HEK293T (cell line): ENCODE measurements around the gene MYO7A.

Experiments
- BHLHE40 ChIP-seq: fragments of 450-650 bp; IDR thresholded peaks from 2 replicates; pipeline ENCODE4 v1.6.1; 2016; ENCODE audit warnings: mild to moderate bottlenecking, moderate library complexity, borderline replicate concordance
- FOXA1 ChIP-seq: fragments of 450-650 bp; IDR thresholded peaks from 2 replicates; pipeline ENCODE4 v1.6.1; 2016; ENCODE audit warnings: mild to moderate bottlenecking
- FOXM1 ChIP-seq: fragments of 450-650 bp; IDR thresholded peaks from 2 replicates; pipeline ENCODE4 v1.6.1; 2017; ENCODE audit warnings: mild to moderate bottlenecking, borderline replicate concordance
- L3MBTL2 ChIP-seq: fragments of 450-650 bp; conservative IDR thresholded peaks from 2 replicates; pipeline ENCODE4 v1.6.1; 2016; ENCODE audit warnings: mild to moderate bottlenecking
- NFRKB ChIP-seq: fragments of 450-650 bp; IDR thresholded peaks from 2 replicates; pipeline ENCODE4 v1.6.1; 2016; ENCODE audit warnings: mild to moderate bottlenecking, moderate library complexity
- SP1 ChIP-seq: fragments of 450-650 bp; IDR thresholded peaks from 2 replicates; pipeline ENCODE4 v1.6.1; 2017
- TARDBP ChIP-seq: fragments of 450-650 bp; IDR thresholded peaks from 2 replicates; pipeline ENCODE4 v1.6.1; 2016

- no peak for TF ChIP-seq NFRKB
- TF ChIP-seq SP1: no peak
- TF ChIP-seq BHLHE40: no peak
- no peak for TF ChIP-seq FOXA1
- TF ChIP-seq TARDBP: no peak
- TF ChIP-seq FOXM1: no peak
- TF ChIP-seq L3MBTL2: no peak
These were observed 71.2 kb downstream of the MYO7A start for GRCh38 chr11:77199137-77199745.
